ENCODE measurements around the gene ASB18.

The ASB18 gene

DNA sequence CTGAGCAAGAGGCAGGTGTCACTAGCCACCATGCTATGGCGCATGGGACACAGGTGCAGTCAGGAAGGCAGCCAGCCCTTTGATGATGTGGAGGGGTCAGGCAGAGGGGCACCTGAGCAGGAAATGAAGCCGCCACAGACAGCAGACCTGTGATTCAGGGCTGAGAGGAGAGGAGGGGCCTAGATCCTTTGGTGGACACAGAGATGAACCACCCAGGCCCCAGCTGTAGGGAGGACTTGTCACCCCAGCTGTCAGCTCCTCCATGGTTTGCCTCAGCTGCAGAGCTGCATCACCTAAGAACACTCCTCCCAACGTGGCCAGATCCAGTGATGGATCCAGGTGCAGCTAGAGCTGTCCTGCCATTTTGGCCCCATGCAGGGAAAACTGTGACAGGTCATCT, 11.6 kb downstream of the ASB18 start:
- Histone ChIP-seq H3K4me1 (no peaks in the 10 kb centered on the region), H3K36me3 (no peaks in the 10 kb centered on the region), H3K4me3 (ENCODE audit: low read depth, low read length) (no peak overlapping the region), H3K27me3 (peaks cover 35% of the 10 kb centered on the region), H3K9me3 (no peaks in the 10 kb centered on the region)
- DNase-seq, result no peak
- TF ChIP-seq, protein P1, sequence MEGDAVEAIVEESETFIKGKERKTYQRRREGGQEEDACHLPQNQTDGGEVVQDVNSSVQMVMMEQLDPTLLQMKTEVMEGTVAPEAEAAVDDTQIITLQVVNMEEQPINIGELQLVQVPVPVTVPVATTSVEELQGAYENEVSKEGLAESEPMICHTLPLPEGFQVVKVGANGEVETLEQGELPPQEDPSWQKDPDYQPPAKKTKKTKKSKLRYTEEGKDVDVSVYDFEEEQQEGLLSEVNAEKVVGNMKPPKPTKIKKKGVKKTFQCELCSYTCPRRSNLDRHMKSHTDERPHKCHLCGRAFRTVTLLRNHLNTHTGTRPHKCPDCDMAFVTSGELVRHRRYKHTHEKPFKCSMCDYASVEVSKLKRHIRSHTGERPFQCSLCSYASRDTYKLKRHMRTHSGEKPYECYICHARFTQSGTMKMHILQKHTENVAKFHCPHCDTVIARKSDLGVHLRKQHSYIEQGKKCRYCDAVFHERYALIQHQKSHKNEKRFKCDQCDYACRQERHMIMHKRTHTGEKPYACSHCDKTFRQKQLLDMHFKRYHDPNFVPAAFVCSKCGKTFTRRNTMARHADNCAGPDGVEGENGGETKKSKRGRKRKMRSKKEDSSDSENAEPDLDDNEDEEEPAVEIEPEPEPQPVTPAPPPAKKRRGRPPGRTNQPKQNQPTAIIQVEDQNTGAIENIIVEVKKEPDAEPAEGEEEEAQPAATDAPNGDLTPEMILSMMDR (IDR thresholded peaks at IDR 0.05; ENCODE audit: low read depth, low read length), result no peak

DNA sequence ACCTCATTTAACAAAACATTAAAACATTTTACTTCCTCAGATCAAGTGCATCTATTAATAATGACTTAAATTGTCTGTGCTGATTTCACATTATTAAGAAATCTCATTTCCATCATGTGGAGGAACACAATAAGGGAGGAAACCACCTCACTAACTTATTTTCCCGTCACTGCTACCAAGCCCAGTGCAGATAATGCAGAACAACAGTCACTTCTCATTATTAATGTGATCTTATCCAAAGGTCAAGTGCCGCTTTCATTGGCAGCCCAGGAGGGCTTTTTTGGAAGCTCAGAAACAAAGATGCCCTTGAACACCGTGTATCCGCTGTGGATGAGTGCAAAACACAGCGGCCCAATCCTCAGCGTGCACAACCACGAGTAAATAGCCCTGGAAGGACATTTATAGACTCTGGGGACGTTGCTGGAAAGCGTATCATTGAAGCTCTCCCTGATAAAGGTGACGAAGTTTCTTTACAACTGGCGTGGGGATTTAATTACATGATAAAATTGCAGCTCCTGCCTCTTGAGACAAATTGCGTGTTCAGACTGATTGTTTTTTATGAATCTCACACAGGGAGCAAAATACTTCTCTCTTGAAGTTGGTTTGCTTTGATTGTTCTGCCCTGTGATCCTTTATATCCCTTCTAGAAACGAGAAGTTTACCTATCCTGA, 13.2 kb downstream of the ASB18 start:
- Histone ChIP-seq H3K4me1 (no peaks in the 10 kb centered on the region), H3K4me3 (ENCODE audit: low read depth, low read length) (no peak overlapping the region), H3K27me3 (peaks cover 26% of the 10 kb centered on the region), H3K9me3 (no peaks in the 10 kb centered on the region), H3K36me3 (no peaks in the 10 kb centered on the region)
- TF ChIP-seq, protein P1 (IDR thresholded peaks at IDR 0.05; ENCODE audit: low read depth, low read length), result no peak
- no peak for DNase-seq

DNA sequence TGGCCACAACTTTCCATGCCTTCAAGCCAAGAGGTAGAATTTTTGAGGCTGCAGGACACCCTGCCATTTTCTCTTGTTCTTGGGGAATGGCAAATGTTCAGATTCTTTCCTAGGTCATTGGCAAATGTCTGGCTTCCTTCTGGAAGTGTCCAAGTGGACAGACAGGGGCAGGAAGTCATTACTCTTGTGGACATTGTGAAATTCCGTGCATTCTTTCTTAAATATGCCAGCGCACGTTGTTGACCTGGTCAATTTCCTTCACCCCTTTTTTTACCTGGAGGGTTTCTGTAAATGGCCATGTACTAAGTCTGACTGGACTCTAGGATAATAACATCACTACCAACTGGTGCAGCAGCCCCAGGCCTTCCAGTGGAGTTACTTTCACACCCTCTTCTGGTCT, 13.9 kb downstream of the ASB18 start:
- Histone ChIP-seq H3K4me1 (no peaks in the 10 kb centered on the region), H3K36me3 (no peaks in the 10 kb centered on the region), H3K27me3 (peaks cover 25% of the 10 kb centered on the region), H3K9me3 (no peaks in the 10 kb centered on the region), H3K4me3 (ENCODE audit: low read depth, low read length) (no peak overlapping the region)
- TF ChIP-seq, protein P1 (IDR thresholded peaks at IDR 0.05; ENCODE audit: low read depth, low read length), result no peak
- no peak for DNase-seq

DNA sequence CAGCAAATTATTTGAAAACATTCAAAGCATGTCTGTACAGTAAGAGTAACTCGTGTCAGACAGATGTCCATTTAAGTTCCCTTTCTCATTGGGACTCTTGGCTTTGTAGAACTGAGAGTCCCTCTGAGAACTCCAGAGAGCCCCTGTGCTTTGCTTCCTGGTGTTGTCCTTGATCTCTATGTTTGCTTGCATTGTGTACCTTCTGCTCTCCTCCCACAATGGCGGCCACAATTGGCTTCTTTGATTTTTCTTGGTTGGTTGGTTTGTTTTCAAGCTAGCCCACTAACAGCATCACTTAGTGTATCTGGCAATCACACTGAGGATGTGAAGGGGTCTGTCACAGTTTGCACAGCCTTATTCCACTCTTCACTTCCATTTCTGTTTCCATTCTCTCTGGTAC, 15.1 kb downstream of the ASB18 start:
- TF ChIP-seq, protein P1 (IDR thresholded peaks at IDR 0.05; ENCODE audit: low read depth, low read length), result no peak
- Histone ChIP-seq H3K4me3 (ENCODE audit: low read depth, low read length) (no peak overlapping the region), H3K9me3 (no peaks in the 10 kb centered on the region), H3K4me1 (no peaks in the 10 kb centered on the region), H3K36me3 (no peaks in the 10 kb centered on the region), H3K27me3 (peaks cover 25% of the 10 kb centered on the region)
- DNase-seq, result no peak

DNA sequence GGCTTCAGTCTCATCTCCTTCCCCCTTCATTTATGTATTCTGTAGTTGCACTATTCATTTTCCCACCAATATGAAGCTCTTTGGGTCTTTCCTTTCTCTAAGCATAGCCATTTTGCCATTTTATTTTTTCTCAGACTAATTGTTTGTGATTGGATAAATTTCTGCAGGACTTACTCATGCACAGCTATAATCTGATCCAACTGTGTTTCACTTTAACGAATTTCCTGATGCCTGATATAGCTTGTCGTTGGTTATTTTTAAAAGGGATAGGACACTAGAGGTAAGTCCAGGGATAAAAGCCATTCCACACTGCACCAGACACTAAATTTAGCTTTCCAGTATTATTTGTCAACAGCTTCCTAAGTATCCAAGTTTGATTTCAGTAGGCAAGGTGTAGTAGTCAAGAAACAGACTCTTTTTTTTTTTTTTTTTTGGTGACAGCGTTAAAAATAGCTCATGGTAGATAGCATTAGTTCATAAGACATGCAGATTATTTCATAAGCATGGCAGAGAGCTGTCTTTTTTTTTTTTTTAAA, 17.4 kb downstream of the ASB18 start:
- H3K4me3 ChIP-seq (ENCODE audit: low read depth, low read length), result no peak overlapping the region
- DNase-seq, result no peak
- no peaks in the 10 kb centered on the region for H3K36me3 ChIP-seq
- H3K4me1 ChIP-seq, result no peaks in the 10 kb centered on the region
- TF ChIP-seq, protein P1 (IDR thresholded peaks at IDR 0.05; ENCODE audit: low read depth, low read length), result no peak
- H3K9me3 ChIP-seq, result no peaks in the 10 kb centered on the region
- peaks cover 30% of the 10 kb centered on the region for H3K27me3 ChIP-seq

DNA sequence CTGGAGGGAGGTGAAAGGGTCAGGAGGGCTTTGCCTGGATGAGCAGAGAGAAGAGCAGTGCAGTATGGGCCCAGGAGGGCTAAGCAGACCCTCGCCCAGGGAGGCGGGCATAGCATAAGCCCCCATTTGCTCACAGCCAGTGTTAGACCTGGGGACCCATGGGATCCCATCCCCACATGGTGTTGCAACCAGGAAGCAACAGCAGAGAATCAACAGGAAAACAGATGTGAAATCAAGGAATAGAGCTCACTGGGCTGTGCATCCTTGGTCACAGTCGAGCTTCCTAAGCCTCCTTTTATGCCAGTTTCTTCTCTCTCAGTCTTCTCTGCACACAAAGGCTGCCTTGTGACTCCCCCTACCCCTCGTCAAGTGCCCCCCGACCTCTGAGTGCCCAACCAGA, 19.9 kb downstream of the ASB18 start:
- DNase-seq, result no peak
- TF ChIP-seq, protein P1 (IDR thresholded peaks at IDR 0.05; ENCODE audit: low read depth, low read length), result no peak
- H3K4me1 ChIP-seq, result no peaks in the 10 kb centered on the region
- H3K9me3 ChIP-seq, result no peaks in the 10 kb centered on the region
- H3K27me3 ChIP-seq, result peaks cover 36% of the 10 kb centered on the region
- H3K36me3 ChIP-seq, result no peaks in the 10 kb centered on the region
- no peak overlapping the region for H3K4me3 ChIP-seq (ENCODE audit: low read depth, low read length)
